CD4-positive, alpha-beta T cell treated with Interferon gamma for 1 hour (primary cell): Measurements from ENCODE around the gene CAPN5.

Source experiments
- DNase-seq: peaks from one replicate; pipeline ENCODE4 v3.0.0-alpha.2; 2020

The CAPN5 gene

GRCh38 chr11:77067861-77068443 lies 1.2 kb downstream of the CAPN5 start:
- DNase-seq, result no peak

GRCh38 chr11:77068457-77069335 lies 1.9 kb downstream of the CAPN5 start:
- DNase-seq, result no peak

GRCh38 chr11:77069336-77069968 lies 2.7 kb downstream of the CAPN5 start:
- no peak for DNase-seq

- DNase-seq, result no peak
These were observed 3.3 kb downstream of the CAPN5 start for GRCh38 chr11:77069969-77070582.

- DNase-seq, result no peak
These were observed 4.3 kb downstream of the CAPN5 start for GRCh38 chr11:77071077-77071476.

GRCh38 chr11:77071671-77072605 lies 5.2 kb downstream of the CAPN5 start:
- DNase-seq, result no peak

- peak; percentile 14 for DNase-seq
These were observed 6.1 kb downstream of the CAPN5 start for GRCh38 chr11:77072851-77073327.

- DNase-seq, result no peak
These were observed 6.7 kb downstream of the CAPN5 start for GRCh38 chr11:77073328-77074001.

- DNase-seq, result no peak
These were observed 7.4 kb downstream of the CAPN5 start for GRCh38 chr11:77074205-77074604.

GRCh38 chr11:77074626-77075221 lies 8.0 kb downstream of the CAPN5 start:
- no peak for DNase-seq

GRCh38 chr11:77075425-77075905 lies 8.7 kb downstream of the CAPN5 start:
- no peak for DNase-seq

- no peak for DNase-seq
These were observed 12.9 kb downstream of the CAPN5 start for GRCh38 chr11:77079666-77080065.

GRCh38 chr11:77080643-77081210 lies 14.0 kb downstream of the CAPN5 start:
- DNase-seq, result no peak

- no peak for DNase-seq
These were observed 14.6 kb downstream of the CAPN5 start for GRCh38 chr11:77081381-77081851.

GRCh38 chr11:77081976-77082836 lies 15.4 kb downstream of the CAPN5 start:
- no peak for DNase-seq

GRCh38 chr11:77082838-77083565 lies 16.2 kb downstream of the CAPN5 start:
- peak; percentile 42 for DNase-seq

GRCh38 chr11:77083566-77084245 lies 16.9 kb downstream of the CAPN5 start:
- DNase-seq, result no peak

GRCh38 chr11:77084581-77085191 lies 17.9 kb downstream of the CAPN5 start:
- DNase-seq, result no peak
